ENCODE data around the gene RNF186. TPM values are rescaled to one million over a fixed set of nuclear protein-coding genes. Genes with fewer than 3 reads are reported as not detected.
A peak's percentile ranks its signal among the peaks of the same experiment; 100 is the strongest.

RNF186 gene
- total RNA-seq, 1 donor from 2014 or later = not detected

GRCh38 chr1:19775831-19776230, 39.3 kb downstream of the RNF186 start:
- no peak for DNase-seq (ENCODE audit: low read depth, low spot score)
- TF ChIP-seq CTCF (conservative IDR thresholded peaks at IDR 0.05) = no peak
- Mint-ChIP-seq H3K9me3 (no peaks in the 10 kb centered on the region), H3K4me1 (no peaks in the 10 kb centered on the region), H3K36me3 (ENCODE audit: low read depth) (no peaks in the 10 kb centered on the region), H3K27me3 (ENCODE audit: low read depth) (peaks cover 2% of the 10 kb centered on the region), H3K4me3 (no peak overlapping the region), H3K27ac (ENCODE audit: unreplicated experiment) (no peak overlapping the region)

- H3K27ac Mint-ChIP-seq (ENCODE audit: unreplicated experiment) = no peak overlapping the region
- H3K9me3 Mint-ChIP-seq = no peaks in the 10 kb centered on the region
- H3K4me1 Mint-ChIP-seq = no peaks in the 10 kb centered on the region
- DNase-seq (ENCODE audit: low read depth, low spot score) = no peak
- peaks cover under 1% of the 10 kb centered on the region for H3K27me3 Mint-ChIP-seq (ENCODE audit: low read depth)
- H3K4me3 Mint-ChIP-seq = no peak overlapping the region
- TF ChIP-seq CTCF (conservative IDR thresholded peaks at IDR 0.05) = no peak
- H3K36me3 Mint-ChIP-seq (ENCODE audit: low read depth) = no peaks in the 10 kb centered on the region
Measured at GRCh38 chr1:19775317-19775716, 39.8 kb downstream of the RNF186 start.

GRCh38 chr1:19774180-19774785, 40.8 kb downstream of the RNF186 start:
- Mint-ChIP-seq H3K27ac (ENCODE audit: unreplicated experiment) (no peak overlapping the region), H3K4me3 (no peak overlapping the region), H3K27me3 (ENCODE audit: low read depth) (peaks cover 4% of the 10 kb centered on the region), H3K36me3 (ENCODE audit: low read depth) (no peaks in the 10 kb centered on the region), H3K4me1 (peaks cover 7% of the 10 kb centered on the region), H3K9me3 (no peaks in the 10 kb centered on the region)
- DNase-seq (ENCODE audit: low read depth, low spot score) = no peak
- TF ChIP-seq CTCF (conservative IDR thresholded peaks at IDR 0.05) = no peak

GRCh38 chr1:19773485-19773884, 41.6 kb downstream of the RNF186 start:
- no peaks in the 10 kb centered on the region for H3K36me3 Mint-ChIP-seq (ENCODE audit: low read depth)
- H3K4me3 Mint-ChIP-seq = no peak overlapping the region
- no peaks in the 10 kb centered on the region for H3K9me3 Mint-ChIP-seq

GRCh38 chr1:19772053-19772452, 43.0 kb downstream of the RNF186 start:
- no peak for TF ChIP-seq CTCF (conservative IDR thresholded peaks at IDR 0.05)
- Mint-ChIP-seq H3K4me3 (no peak overlapping the region), H3K27ac (ENCODE audit: unreplicated experiment) (no peak overlapping the region), H3K36me3 (ENCODE audit: low read depth) (no peaks in the 10 kb centered on the region), H3K4me1 (peaks cover 15% of the 10 kb centered on the region), H3K9me3 (no peaks in the 10 kb centered on the region), H3K27me3 (ENCODE audit: low read depth) (peaks cover 10% of the 10 kb centered on the region)
- no peak for DNase-seq (ENCODE audit: low read depth, low spot score)

More at GRCh38 chr1:19773485-19773884, 41.6 kb downstream of the RNF186 start:
- TF ChIP-seq CTCF (conservative IDR thresholded peaks at IDR 0.05) = no peak
- Mint-ChIP-seq H3K4me1 (peaks cover 12% of the 10 kb centered on the region), H3K27ac (ENCODE audit: unreplicated experiment) (peak overlapping the region; percentile 45), H3K27me3 (ENCODE audit: low read depth) (peaks cover 7% of the 10 kb centered on the region)
- DNase-seq (ENCODE audit: low read depth, low spot score) = no peak

All from neural crest cell (in vitro differentiated cells).